Stomach (tissue), 9 donors: ENCODE data around the gene COL23A1. TPM values are rescaled to one million over a fixed set of nuclear protein-coding genes. Genes with fewer than 3 reads are reported as not detected.

ENCODE experiments used
- DNase-seq, 2 donors: peaks; one replicate each; pipeline versions ENCODE4 v3.0.0 to v3.0.0-alpha.2; 2013 to 2019
- H3K27ac ChIP-seq, 5 donors: fragments of 200-600 bp in 4 of 5; sonication (generic) in 4 of 5; one replicate each; pipeline ENCODE4 v1.5.1; 2013 to 2019; ENCODE audit warnings: mild to moderate bottlenecking in 1 of 5, moderate library complexity in 1 of 5
- H3K27me3 ChIP-seq, 3 donors: fragments of 200-600 bp; sonication (generic); one replicate each; pipeline ENCODE4 v1.5.1; 2017 to 2019; ENCODE audit warnings: mixed run types in 1 of 3
- H3K36me3 ChIP-seq, 4 donors: fragments of 200-600 bp; sonication (generic); 1 replicate in 3 of 4; 2 replicates in 1 of 4; pipeline ENCODE4 v1.5.1; 2016 to 2019
- H3K4me1 ChIP-seq, 4 donors: fragments of 200-600 bp; sonication (generic); one replicate each; pipeline ENCODE4 v1.5.1; 2016 to 2019
- H3K4me3 ChIP-seq, 4 donors: fragments of 200-600 bp; sonication (generic) in 3 of 4; one replicate each; pipeline ENCODE4 v1.5.1; 2016 to 2019; ENCODE audit warnings: mild to moderate bottlenecking in 1 of 4
- H3K9me3 ChIP-seq, 4 donors: fragments of 200-600 bp; sonication (generic); one replicate each; pipeline ENCODE4 v1.5.1; 2016 to 2019
- CTCF ChIP-seq, 7 experiments: fragments of 450-650 bp in 4 of 7; fragments of 200-600 bp in 3 of 7; sonication (generic) in 3 of 7; IDR thresholded peaks; one replicate each; pipeline ENCODE4 v1.5.1; 2016 to 2019; ENCODE audit warnings: antibody characterized with exemption in 7 of 7, control low read depth in 2 of 7, mild to moderate bottlenecking in 1 of 7
- EP300 ChIP-seq: sonication (generic); formaldehyde crosslinking; IDR thresholded peaks from one replicate; pipeline ENCODE4 v1.6.1; 2017; ENCODE audit warnings: antibody characterized with exemption
- POLR2A ChIP-seq, 4 donors: fragments of 450-650 bp; IDR thresholded peaks; one replicate each; pipeline ENCODE4 v1.6.1; 2016; ENCODE audit warnings: antibody characterized with exemption in 4 of 4, control low read depth in 2 of 4, mild to moderate bottlenecking in 1 of 4, moderate library complexity in 1 of 4
- POLR2AphosphoS5 ChIP-seq, 3 donors: sonication (generic); formaldehyde crosslinking; IDR thresholded peaks; one replicate each; pipeline ENCODE4 v1.6.1; 2016; ENCODE audit warnings: antibody characterized with exemption in 3 of 3
- WGBS, 5 donors: extraction: QIAGEN DNeasy Blood & Tissue Kit in 3 of 5; methylation state at CpG; one replicate each; pipeline versions ENCODE4 v1.1.5 to v1.1.7; 2013 to 2018; 5-methylcytosine and 5-hydroxymethylcytosine counted together
- intact Hi-C: fragments of 100-400 bp; cut with DNase I; formaldehyde crosslinking; loops from one replicate; pipeline ENCODE4 v1.15.1; 2023; ENCODE audit warnings: low total_unique reads
- polyA plus RNA-seq, 3 donors: library from polyadenylated mRNA; stranded (reverse); fragments of 200-250 nt; gene quantifications; one replicate each; pipeline ENCODE4 v1.2.3, GENCODE V29; 2013
- total RNA-seq, 5 donors: library from RNA; depleted of rRNA; stranded (reverse); fragments of >200 nt; gene quantifications; one replicate each; pipeline versions ENCODE4 v1.1.0 to v1.2.3, GENCODE V29; 2014 to 2016
- donor health status: healthy with polysubstance abuse.
- donor health status: Bipolar disorder and iron deficiency.
- donor health status: healthy.

COL23A1 gene
- total and polyA plus RNA-seq, 8 donors = under 0.01 to 7.0 (median 1.4) TPM

- H3K27me3 ChIP-seq = peaks cover 0 to 38% (median 0%) of the 10 kb centered on the region in 3 donors
- DNase-seq = peak; percentile 14 to 64
- H3K27ac ChIP-seq = no peak overlapping the region
- no peaks in the 10 kb centered on the region for H3K9me3 ChIP-seq
- intact Hi-C loops = no loop called here
- H3K4me3 ChIP-seq = no peak overlapping the region
- H3K4me1 ChIP-seq = peaks cover 0 to 12% (median 3%) of the 10 kb centered on the region in 4 donors
- TF ChIP-seq EP300 (no peak), CTCF (IDR thresholded peaks at IDR 0.05) (no peak), POLR2AphosphoS5 (IDR thresholded peaks at IDR 0.05) (no peak)
- no peaks in the 10 kb centered on the region for H3K36me3 ChIP-seq
- WGBS, 5 donors = 63 to 77% (median 71%) methylated on average over 8 of the region's 8 CpGs
These were observed 201.7 kb downstream of the COL23A1 start for GRCh38 chr5:178388386-178389025.

GRCh38 chr5:178387856-178388190 is 202.4 kb downstream of the COL23A1 start:
- H3K27ac ChIP-seq = no peak overlapping the region
- H3K36me3 ChIP-seq = no peaks in the 10 kb centered on the region
- intact Hi-C loops = no loop called here
- H3K27me3 ChIP-seq = peaks cover 0 to 45% (median 0%) of the 10 kb centered on the region in 3 donors
- TF ChIP-seq POLR2AphosphoS5 (IDR thresholded peaks at IDR 0.05) (no peak), EP300 (no peak), CTCF (IDR thresholded peaks at IDR 0.05) (no peak), POLR2A (IDR thresholded peaks at IDR 0.05) (no peak)
- peaks cover 0 to 12% (median 3%) of the 10 kb centered on the region in 4 donors for H3K4me1 ChIP-seq
- 83 to 91% (median 86%) methylated on average over 7 of the region's 7 CpGs for WGBS, 5 donors
- no peaks in the 10 kb centered on the region for H3K9me3 ChIP-seq
- no peak overlapping the region for H3K4me3 ChIP-seq
- DNase-seq = peak in 1 of 2 donors; percentile 22

- DNase-seq = no peak
- H3K9me3 ChIP-seq = no peaks in the 10 kb centered on the region
- peaks cover 0 to 12% (median 3%) of the 10 kb centered on the region in 4 donors for H3K4me1 ChIP-seq
- TF ChIP-seq EP300 = no peak
- no peak for TF ChIP-seq POLR2A (IDR thresholded peaks at IDR 0.05)
- no peak for TF ChIP-seq POLR2AphosphoS5 (IDR thresholded peaks at IDR 0.05)
- no peak for TF ChIP-seq CTCF (IDR thresholded peaks at IDR 0.05)
- peak overlapping the region in 1 of 5 donors; percentile 7 for H3K27ac ChIP-seq
- 56 to 69% (median 62%) methylated on average over 20 of the region's 20 CpGs for WGBS, 5 donors
- H3K4me3 ChIP-seq = no peak overlapping the region
- H3K27me3 ChIP-seq = peaks cover 0 to 51% (median 0%) of the 10 kb centered on the region in 3 donors
- no peaks in the 10 kb centered on the region for H3K36me3 ChIP-seq
- intact Hi-C loops = no loop called here
These were observed 202.9 kb downstream of the COL23A1 start for GRCh38 chr5:178387061-178387855.

GRCh38 chr5:178386336-178386931 is 203.8 kb downstream of the COL23A1 start:
- Histone ChIP-seq H3K36me3 (no peaks in the 10 kb centered on the region), H3K27ac (no peak overlapping the region), H3K9me3 (no peaks in the 10 kb centered on the region), H3K4me3 (no peak overlapping the region), H3K27me3 (peaks cover 0 to 55% (median 0%) of the 10 kb centered on the region in 3 donors), H3K4me1 (peaks cover 0 to 12% (median 3%) of the 10 kb centered on the region in 4 donors)
- no peak for DNase-seq
- intact Hi-C loops = no loop called here
- no peak for TF ChIP-seq POLR2A (IDR thresholded peaks at IDR 0.05)
- no peak for TF ChIP-seq POLR2AphosphoS5 (IDR thresholded peaks at IDR 0.05)
- no peak for TF ChIP-seq CTCF (IDR thresholded peaks at IDR 0.05)
- TF ChIP-seq EP300 = no peak
- 79 to 85% (median 82%) methylated on average over 9 to 20 of the region's 20 CpGs for WGBS, 5 donors
